MCF 10A (cell line): ENCODE results near the gene AKAP13. TPM values are rescaled to one million over a fixed set of nuclear protein-coding genes. Genes with fewer than 3 reads are reported as not detected.
A peak's percentile ranks its signal among the peaks of the same experiment; 100 is the strongest.

Source experiments
- BruUV-seq: library from RNA; stranded (reverse); fragments of 400-500 nt; replicated peaks from 2 replicates; lab custom pipeline; 2021; lab: Mats Ljungman, UMichigan
- CTCF ChIA-PET: fragments of 300-600 bp; sonication (Branson Sonifier 250); formaldehyde crosslinking; extraction: SDS; loops from one replicate; lab custom pipeline; 2021; ENCODE audit warnings: antibody characterized with exemption, inconsistent platforms; lab: Yijun Ruan, JAX
- POLR2A ChIA-PET: fragments of 300-600, 350-650 bp; sonication (Branson Sonifier 250); formaldehyde crosslinking; extraction: SDS; loops from one replicate; lab custom pipeline; 2020; ENCODE audit warnings: antibody characterized with exemption, inconsistent platforms; lab: Yijun Ruan, JAX
- DNase-seq: peaks from one replicate; pipeline ENCODE4 v3.0.0-alpha.2; 2018; ENCODE audit not compliant: unreplicated experiment
- H3K27ac Mint-ChIP-seq: one replicate; pipeline ENCODE4 v1.8.0; 2022; ENCODE audit warnings: mild to moderate bottlenecking, low read depth, mixed read lengths; ENCODE audit not compliant: unreplicated experiment
- H3K27me3 Mint-ChIP-seq: one replicate; pipeline ENCODE4 v1.8.0; 2022; ENCODE audit warnings: mixed read lengths; ENCODE audit not compliant: insufficient read depth, unreplicated experiment
- H3K36me3 Mint-ChIP-seq: one replicate; pipeline ENCODE4 v1.8.0; 2022; ENCODE audit warnings: mild to moderate bottlenecking, moderate library complexity, mixed read lengths; ENCODE audit not compliant: insufficient read depth, unreplicated experiment
- H3K4me1 Mint-ChIP-seq: one replicate; pipeline ENCODE4 v1.8.0; 2022; ENCODE audit warnings: mixed read lengths; ENCODE audit not compliant: insufficient read depth, unreplicated experiment
- H3K4me3 Mint-ChIP-seq: one replicate; pipeline ENCODE4 v1.8.0; 2022; ENCODE audit warnings: mild to moderate bottlenecking, moderate library complexity, mixed read lengths; ENCODE audit not compliant: unreplicated experiment
- H3K9me3 Mint-ChIP-seq: one replicate; pipeline ENCODE4 v1.8.0; 2022; ENCODE audit warnings: mixed read lengths; ENCODE audit not compliant: unreplicated experiment
- intact Hi-C: fragments of 100-400 bp; cut with micrococcal nuclease; formaldehyde crosslinking; loops from 2 replicates; pipeline ENCODE4 v1.14.1; 2022
- total RNA-seq: library from RNA; stranded (reverse); gene quantifications from 2 replicates; pipeline ENCODE4 v1.2.3, GENCODE V29; 2022
- TF ChIP-seq, protein P1 (sequence below): fragments of 200-600 bp; IDR thresholded peaks from one replicate; pipeline ENCODE4 v1.8.0; 2022; ENCODE audit warnings: antibody characterized with exemption, mild to moderate bottlenecking; ENCODE audit not compliant: unreplicated experiment

Gene AKAP13
- total RNA-seq, 1 experiment from 2014 or later = 65.7 TPM

DNA sequence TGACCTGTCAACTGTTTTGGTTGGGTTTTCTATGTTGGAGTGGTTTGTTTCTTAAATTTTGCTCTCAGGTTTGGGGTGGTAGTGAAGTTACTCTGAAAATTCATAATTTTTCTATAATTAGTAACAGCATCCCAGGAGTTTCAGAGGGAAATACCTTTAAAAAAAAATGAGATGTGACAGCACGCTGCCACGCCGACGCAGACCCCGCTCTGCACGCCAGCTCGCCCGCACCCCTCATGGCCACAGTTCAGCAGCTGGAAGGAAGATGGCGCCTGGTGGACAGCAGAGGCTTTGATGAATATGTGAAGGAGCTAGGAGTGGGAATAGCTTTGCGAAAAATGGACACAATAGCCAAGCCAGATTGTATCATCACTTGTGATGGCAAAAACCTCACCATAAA lies 34.6 kb downstream of the AKAP13 start:
- peaks cover 58% of the 10 kb centered on the region for H3K4me1 Mint-ChIP-seq

DNA sequence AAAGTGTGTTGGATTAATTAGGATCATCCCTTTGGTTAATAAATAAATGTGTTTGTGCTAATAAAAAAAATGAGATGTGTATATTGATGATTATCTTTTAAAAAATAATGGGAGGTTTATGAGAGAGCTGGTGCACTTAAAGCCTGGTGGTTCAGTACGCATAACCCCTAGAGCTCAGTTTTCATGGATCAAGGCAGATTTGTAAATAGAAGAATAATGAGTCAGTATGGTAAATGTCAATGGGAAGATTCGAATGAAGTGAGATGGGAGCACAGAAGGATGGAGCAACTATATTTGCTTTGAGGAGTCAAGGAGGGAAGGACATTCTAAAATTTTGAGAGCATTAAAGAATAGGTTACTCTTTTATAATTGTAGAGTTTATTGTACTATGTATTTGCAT lies 35.4 kb downstream of the AKAP13 start:
- BruUV-seq = no TSS peak
- ChIA-PET POLR2A (interaction anchor here (0.6 to 2.1 kb wide), 7 partner anchors 12 to 118 kb away, joined by 3 to 8 read pairs (median 6); partner anchors contain the start of gene AKAP13), CTCF (interaction anchor here (0.6 to 8.0 kb wide), 13 partner anchors 8 to 424 kb away, joined by 3 to 134 read pairs (median 4); no protein-coding TSS in a partner anchor)
- TF ChIP-seq, protein P1, sequence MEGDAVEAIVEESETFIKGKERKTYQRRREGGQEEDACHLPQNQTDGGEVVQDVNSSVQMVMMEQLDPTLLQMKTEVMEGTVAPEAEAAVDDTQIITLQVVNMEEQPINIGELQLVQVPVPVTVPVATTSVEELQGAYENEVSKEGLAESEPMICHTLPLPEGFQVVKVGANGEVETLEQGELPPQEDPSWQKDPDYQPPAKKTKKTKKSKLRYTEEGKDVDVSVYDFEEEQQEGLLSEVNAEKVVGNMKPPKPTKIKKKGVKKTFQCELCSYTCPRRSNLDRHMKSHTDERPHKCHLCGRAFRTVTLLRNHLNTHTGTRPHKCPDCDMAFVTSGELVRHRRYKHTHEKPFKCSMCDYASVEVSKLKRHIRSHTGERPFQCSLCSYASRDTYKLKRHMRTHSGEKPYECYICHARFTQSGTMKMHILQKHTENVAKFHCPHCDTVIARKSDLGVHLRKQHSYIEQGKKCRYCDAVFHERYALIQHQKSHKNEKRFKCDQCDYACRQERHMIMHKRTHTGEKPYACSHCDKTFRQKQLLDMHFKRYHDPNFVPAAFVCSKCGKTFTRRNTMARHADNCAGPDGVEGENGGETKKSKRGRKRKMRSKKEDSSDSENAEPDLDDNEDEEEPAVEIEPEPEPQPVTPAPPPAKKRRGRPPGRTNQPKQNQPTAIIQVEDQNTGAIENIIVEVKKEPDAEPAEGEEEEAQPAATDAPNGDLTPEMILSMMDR = no peak
- Mint-ChIP-seq H3K27me3 (no peaks in the 10 kb centered on the region), H3K4me3 (no peak overlapping the region), H3K36me3 (peaks cover 25% of the 10 kb centered on the region), H3K4me1 (peaks cover 56% of the 10 kb centered on the region), H3K27ac (peak overlapping the region; percentile 20), H3K9me3 (no peaks in the 10 kb centered on the region)
- no peak for DNase-seq
- intact Hi-C loops = no loop called here

More for the DNA sequence above, 34.6 kb downstream of the AKAP13 start:
- H3K4me3 Mint-ChIP-seq = peak overlapping the region; percentile 60
- H3K27me3 Mint-ChIP-seq = no peaks in the 10 kb centered on the region
- BruUV-seq = no TSS peak
- intact Hi-C loops = loop anchor here (1.0 kb wide), 2 partner anchors 84 to 119 kb away; no protein-coding TSS in a partner anchor
- ChIA-PET CTCF (interaction anchor here (0.6 to 8.0 kb wide), 20 partner anchors 9 to 425 kb away, joined by 3 to 134 read pairs (median 4); no protein-coding TSS in a partner anchor), POLR2A (interaction anchor here (0.6 to 4.4 kb wide), 12 partner anchors 11 to 118 kb away, joined by 3 to 94 read pairs (median 8); partner anchors contain the start of gene AKAP13)
- peaks cover 28% of the 10 kb centered on the region for H3K36me3 Mint-ChIP-seq
- H3K27ac Mint-ChIP-seq = peak overlapping the region; percentile 94
- no peak for DNase-seq
- TF ChIP-seq, protein P1 = no peak
- no peaks in the 10 kb centered on the region for H3K9me3 Mint-ChIP-seq

DNA sequence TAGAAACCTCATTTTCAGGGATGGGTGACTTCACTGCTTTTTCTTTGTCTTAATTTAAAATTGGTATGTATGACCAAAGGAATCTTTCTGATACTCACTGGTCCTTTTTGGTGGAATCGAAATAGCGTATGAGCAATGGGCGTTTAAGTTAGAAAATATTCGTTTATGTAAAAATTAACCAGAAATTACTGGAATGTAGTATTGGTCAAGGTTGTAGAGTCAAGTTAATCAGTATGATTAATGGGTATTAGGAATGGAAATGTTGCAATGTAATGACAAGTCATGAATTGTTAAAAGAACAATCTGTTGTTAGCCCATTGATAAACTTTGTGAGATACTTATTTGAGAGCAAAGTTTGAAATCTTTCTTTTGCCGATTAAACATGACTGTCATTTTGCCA lies 36.9 kb downstream of the AKAP13 start:
- H3K36me3 Mint-ChIP-seq = peaks cover 23% of the 10 kb centered on the region
- POLR2A ChIA-PET = interaction anchor here (0.6 to 2.1 kb wide), 10 partner anchors 13 to 536 kb away, joined by 3 to 8 read pairs (median 4); partner anchors contain the start of gene AKAP13
- BruUV-seq = no TSS peak
- CTCF ChIA-PET = interaction anchor here (0.6 to 8.0 kb wide), 5 partner anchors 83 to 846 kb away, joined by 3 to 134 read pairs (median 3); no protein-coding TSS in a partner anchor
- H3K4me1 Mint-ChIP-seq = peaks cover 68% of the 10 kb centered on the region
- H3K27me3 Mint-ChIP-seq = no peaks in the 10 kb centered on the region
- no peak for DNase-seq
- TF ChIP-seq, protein P1 = no peak
- H3K4me3 Mint-ChIP-seq = no peak overlapping the region
- H3K9me3 Mint-ChIP-seq = no peaks in the 10 kb centered on the region
- intact Hi-C loops = no loop called here
- H3K27ac Mint-ChIP-seq = no peak overlapping the region

- BruUV-seq = no TSS peak
- intact Hi-C loops = no loop called here
- Mint-ChIP-seq H3K27me3 (no peaks in the 10 kb centered on the region), H3K4me1 (peaks cover 62% of the 10 kb centered on the region), H3K9me3 (no peaks in the 10 kb centered on the region), H3K4me3 (no peak overlapping the region), H3K27ac (peak overlapping the region; percentile 5), H3K36me3 (peaks cover 19% of the 10 kb centered on the region)
- TF ChIP-seq, protein P1 = no peak
- CTCF ChIA-PET = interaction anchor here (0.5 to 1.7 kb wide), 2 partner anchors 11 to 88 kb away, joined by 3 to 10 read pairs; no protein-coding TSS in a partner anchor
- DNase-seq = peak; percentile 57
- POLR2A ChIA-PET = interaction anchor here (0.5 to 1.0 kb wide), 2 partner anchors 25 to 76 kb away, joined by 3 to 5 read pairs; no protein-coding TSS in a partner anchor
Observed at GRCh38 chr15:85419161-85419560, 38.8 kb downstream of the AKAP13 start.
